GM12875 (cell line): ENCODE results near the gene PCBP4.
"Not testable (repeated sequence)": the region's sequence is repeated elsewhere in the genome, so short reads cannot be mapped to it uniquely, and the experiment has no call there.

ENCODE experiments used
- H3K4me3 ChIP-seq: one replicate; pipeline ENCODE4 v1.5.1; 2011; ENCODE audit warnings: low read depth, low read length, control low read depth
- TF ChIP-seq, protein P1 (sequence below): IDR thresholded peaks from 2 replicates; pipeline ENCODE4 v1.5.1; 2011; ENCODE audit warnings: low read depth, mild to moderate bottlenecking, control low read depth, inconsistent platforms, low read length, moderate library complexity, borderline replicate concordance; ENCODE audit not compliant: insufficient read depth

PCBP4 gene

DNA sequence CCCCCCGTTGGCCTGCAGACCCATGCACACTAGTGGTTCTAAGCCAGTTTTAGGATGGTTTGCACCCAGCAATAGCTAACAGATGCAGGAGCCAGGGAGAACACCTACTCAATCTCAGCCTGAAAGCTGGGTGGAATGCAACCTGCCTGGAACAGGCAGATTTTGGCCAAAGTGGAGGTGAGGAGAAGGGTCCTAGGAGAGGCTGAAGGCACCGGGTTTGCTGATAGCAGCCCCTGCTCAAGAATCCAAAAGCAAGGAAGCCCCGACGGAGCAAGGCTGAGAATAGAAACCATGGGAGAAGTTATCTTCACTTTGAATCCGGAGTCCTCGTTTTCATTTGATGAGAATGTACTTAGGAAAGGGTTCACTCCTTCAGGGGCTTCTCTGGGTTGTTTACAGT, 35.5 kb downstream of the PCBP4 start:
- TF ChIP-seq, protein P1, sequence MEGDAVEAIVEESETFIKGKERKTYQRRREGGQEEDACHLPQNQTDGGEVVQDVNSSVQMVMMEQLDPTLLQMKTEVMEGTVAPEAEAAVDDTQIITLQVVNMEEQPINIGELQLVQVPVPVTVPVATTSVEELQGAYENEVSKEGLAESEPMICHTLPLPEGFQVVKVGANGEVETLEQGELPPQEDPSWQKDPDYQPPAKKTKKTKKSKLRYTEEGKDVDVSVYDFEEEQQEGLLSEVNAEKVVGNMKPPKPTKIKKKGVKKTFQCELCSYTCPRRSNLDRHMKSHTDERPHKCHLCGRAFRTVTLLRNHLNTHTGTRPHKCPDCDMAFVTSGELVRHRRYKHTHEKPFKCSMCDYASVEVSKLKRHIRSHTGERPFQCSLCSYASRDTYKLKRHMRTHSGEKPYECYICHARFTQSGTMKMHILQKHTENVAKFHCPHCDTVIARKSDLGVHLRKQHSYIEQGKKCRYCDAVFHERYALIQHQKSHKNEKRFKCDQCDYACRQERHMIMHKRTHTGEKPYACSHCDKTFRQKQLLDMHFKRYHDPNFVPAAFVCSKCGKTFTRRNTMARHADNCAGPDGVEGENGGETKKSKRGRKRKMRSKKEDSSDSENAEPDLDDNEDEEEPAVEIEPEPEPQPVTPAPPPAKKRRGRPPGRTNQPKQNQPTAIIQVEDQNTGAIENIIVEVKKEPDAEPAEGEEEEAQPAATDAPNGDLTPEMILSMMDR = no peak

GRCh38 chr3:51930439-51930838, 36.8 kb downstream of the PCBP4 start:
- no peak overlapping the region for H3K4me3 ChIP-seq
- TF ChIP-seq, protein P1 = no peak

More for the DNA sequence above, 35.5 kb downstream of the PCBP4 start:
- H3K4me3 ChIP-seq = no peak overlapping the region

DNA sequence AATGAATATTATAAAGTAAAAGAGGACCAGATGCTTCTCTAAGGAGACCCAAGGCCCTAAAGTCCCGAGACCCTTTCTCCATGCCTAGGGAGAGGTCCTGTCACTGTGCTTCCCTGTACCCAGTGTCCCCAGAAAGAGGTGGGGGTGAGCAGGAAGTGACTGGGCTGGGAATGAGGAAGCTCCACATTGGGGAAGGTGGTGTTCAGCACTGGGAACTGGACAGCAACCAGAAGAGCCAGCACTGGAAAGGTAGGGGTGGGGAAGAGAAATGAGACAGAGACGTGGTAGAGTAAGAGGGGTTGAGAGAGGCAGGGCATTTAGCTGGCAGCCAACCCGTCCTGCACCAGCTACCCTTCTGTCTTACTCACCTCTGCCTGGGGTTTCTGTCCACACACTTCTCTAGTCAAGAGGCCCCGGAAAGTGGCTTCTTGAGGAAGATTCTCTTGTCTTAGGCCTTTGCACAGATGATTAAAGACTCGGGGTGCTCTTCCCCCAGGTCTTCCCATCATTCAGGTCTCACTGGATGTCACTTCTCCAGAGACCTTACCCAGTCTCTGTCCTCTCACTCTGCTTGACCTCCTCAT, 37.7 kb downstream of the PCBP4 start:
- H3K4me3 ChIP-seq = no peak overlapping the region
- TF ChIP-seq, protein P1 = no peak

GRCh38 chr3:51928981-51929380, 38.3 kb downstream of the PCBP4 start:
- not testable (repeated sequence) for H3K4me3 ChIP-seq

DNA sequence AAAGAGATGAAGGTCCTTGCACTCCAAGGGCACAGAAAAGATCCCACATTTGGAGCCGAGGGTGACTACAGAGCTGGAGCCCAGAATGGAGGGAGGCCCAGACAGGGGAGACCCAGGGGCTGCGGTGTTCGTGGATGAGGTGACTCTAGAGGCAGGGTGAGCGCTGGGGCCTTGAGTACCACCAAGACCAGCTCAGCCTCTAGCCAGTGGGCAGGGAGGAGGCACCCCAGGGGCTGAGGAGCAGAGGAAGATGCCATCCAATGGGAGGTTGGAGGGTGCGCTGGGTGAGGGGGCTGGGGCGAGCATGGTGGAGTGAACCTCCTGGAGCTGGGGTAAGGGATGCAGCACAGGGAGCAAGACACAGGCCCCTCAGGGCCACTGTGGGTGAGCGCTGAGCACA, 38.8 kb downstream of the PCBP4 start:
- H3K4me3 ChIP-seq = no peak overlapping the region
- TF ChIP-seq, protein P1 = no peak

GRCh38 chr3:51927061-51927977, 39.9 kb downstream of the PCBP4 start:
- TF ChIP-seq, protein P1 = no peak
- no peak overlapping the region for H3K4me3 ChIP-seq

- TF ChIP-seq, protein P1 = no peak
- H3K4me3 ChIP-seq = no peak overlapping the region
Observed at GRCh38 chr3:51921081-51921578, 46.1 kb downstream of the PCBP4 start.
